NCI-H187 treated with DMSO at 0.1 percent for 48 hours (cell line): ENCODE data around the gene DUSP14.

Experiments
- DNase-seq: peaks from one replicate; lab custom pipeline; 2025; lab: John Stamatoyannopoulos, UW

DUSP14 gene

DNA sequence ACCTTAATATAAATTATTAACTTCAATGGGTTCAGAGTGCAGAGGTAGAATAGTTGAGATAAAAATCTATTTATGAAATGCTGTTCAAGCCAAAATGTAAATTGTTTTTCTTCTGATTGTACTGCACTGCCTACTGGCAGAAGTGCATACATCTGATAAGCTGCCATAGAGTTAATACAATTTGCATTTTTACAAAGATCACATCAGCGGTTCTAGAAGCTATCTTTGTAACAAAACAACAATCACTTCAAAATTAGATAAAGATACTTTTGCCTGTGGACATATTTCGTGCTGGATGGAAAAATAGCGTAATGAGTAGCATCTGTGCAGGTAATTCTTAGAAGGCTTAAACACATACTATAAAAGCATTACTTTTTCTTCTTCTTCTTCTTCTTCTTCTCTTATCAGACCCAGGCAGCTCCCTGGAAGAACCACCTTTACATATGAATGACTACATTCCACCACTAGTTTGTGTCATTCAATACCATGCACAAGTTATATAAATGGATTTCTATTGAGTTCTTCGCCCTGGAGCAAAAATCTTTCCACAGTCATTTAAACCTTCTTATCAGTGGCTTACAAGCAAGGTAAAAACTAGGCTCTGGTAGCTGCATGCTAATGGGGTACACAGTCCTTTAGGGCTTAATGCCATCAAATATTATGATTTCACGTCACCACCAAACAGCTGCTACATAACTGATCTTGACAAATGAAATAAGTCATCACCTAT is 72.5 kb downstream of the DUSP14 start:
- DNase-seq: no peak
